ENCODE measurements around the gene NEGR1. TPM values are rescaled to one million over a fixed set of nuclear protein-coding genes. Genes with fewer than 3 reads are reported as not detected.
A peak's percentile ranks its signal among the peaks of the same experiment; 100 is the strongest.

The NEGR1 gene
- total RNA-seq, 1 donor from 2014 or later: 2.5 TPM

DNA sequence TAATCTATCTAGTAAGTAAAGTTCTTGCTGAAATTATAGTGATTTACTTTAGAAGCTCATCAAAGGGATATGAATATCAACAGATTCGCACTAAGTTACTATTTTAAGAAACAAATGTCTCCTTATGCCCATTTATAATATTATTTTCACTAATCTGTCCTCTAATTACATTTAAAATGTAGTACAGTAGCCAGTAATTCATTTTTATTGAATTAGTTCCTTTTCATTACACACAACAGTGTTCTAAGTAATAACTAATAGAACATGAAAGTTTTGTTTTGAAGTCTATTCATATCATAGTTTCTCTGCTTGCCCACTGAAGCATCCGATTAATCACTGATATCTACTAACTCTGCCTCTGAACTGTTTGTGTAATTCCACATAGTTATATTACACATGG is 225.8 kb downstream of the NEGR1 start:
- no peak for DNase-seq (ENCODE audit: extremely low read depth, low read depth, low spot score)

DNA sequence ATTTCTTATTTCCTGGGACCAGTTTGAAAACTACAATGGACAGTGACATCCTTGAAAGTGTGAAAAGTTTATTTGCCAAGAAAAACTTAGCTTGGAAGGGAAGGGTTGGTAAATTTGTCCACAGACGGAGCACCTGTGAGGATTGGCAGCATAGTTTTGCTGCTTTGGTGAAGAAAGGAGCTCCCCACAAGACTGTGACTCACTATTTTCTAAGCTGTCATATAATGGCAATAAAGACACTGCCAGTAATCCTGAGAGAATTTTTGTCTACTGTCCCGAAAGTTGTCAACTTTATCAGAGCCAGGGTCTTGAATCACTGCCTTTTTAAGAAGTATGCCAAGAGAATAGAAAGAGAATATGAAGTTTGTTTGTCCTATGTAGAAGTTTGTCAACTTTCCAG is 230.8 kb downstream of the NEGR1 start:
- DNase-seq (ENCODE audit: extremely low read depth, low read depth, low spot score): no peak

- DNase-seq (ENCODE audit: extremely low read depth, low read depth, low spot score): no peak
Observed at GRCh38 chr1:72050551-72050950, 231.8 kb downstream of the NEGR1 start.

- peak; percentile 20 for DNase-seq (ENCODE audit: extremely low read depth, low read depth, low spot score)
Observed at GRCh38 chr1:72037745-72038343, 244.5 kb downstream of the NEGR1 start.

DNA sequence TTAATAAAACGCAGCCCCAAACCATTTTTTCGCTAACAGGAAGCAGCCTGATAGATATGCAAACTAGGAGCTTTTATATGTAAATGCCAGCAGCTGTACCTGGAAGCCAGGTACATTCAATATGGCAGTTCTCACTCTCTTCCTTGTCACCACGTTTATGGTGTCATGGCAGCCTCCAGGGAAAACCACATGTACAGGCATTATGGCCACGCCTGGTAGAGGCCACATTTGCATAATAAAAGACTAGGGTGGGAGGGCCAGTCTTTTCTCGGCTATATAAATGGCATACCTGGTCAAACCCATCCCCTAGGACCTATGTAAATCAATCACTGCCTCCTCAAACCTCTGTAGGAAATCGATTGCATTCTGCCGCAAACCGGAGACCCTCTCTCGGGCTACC is 247.5 kb downstream of the NEGR1 start:
- DNase-seq (ENCODE audit: extremely low read depth, low read depth, low spot score): no peak

- no peak for DNase-seq (ENCODE audit: extremely low read depth, low read depth, low spot score)
Observed at GRCh38 chr1:72023063-72023930, 259.0 kb downstream of the NEGR1 start.

GRCh38 chr1:72018562-72018961 is 263.8 kb downstream of the NEGR1 start:
- DNase-seq (ENCODE audit: extremely low read depth, low read depth, low spot score): no peak

GRCh38 chr1:72015006-72015405 is 267.3 kb downstream of the NEGR1 start:
- DNase-seq (ENCODE audit: extremely low read depth, low read depth, low spot score): no peak

- no peak for DNase-seq (ENCODE audit: extremely low read depth, low read depth, low spot score)
Observed at GRCh38 chr1:72013161-72013560, 269.2 kb downstream of the NEGR1 start.

DNA sequence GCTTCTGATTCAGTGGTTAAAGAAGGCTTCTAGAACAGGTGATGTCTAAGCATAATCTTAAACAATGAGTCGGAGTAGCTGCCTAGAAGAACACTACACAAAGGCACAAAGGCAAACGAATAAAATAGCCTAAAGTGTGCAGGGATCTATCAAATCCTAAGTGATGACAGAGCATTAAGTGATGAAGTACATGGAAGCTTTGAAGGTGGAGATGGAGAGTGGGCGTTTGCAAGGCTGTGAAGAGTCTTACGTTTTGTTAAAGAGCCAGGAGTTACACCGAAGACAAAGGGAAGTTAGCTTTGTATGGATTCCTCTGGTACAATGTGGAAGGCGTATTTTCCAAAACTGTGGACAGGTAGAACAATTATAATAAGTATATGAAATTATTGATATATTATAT is 270.6 kb downstream of the NEGR1 start:
- no peak for DNase-seq (ENCODE audit: extremely low read depth, low read depth, low spot score)

- DNase-seq (ENCODE audit: extremely low read depth, low read depth, low spot score): no peak
Observed at GRCh38 chr1:72010094-72010431, 272.3 kb downstream of the NEGR1 start.

DNA sequence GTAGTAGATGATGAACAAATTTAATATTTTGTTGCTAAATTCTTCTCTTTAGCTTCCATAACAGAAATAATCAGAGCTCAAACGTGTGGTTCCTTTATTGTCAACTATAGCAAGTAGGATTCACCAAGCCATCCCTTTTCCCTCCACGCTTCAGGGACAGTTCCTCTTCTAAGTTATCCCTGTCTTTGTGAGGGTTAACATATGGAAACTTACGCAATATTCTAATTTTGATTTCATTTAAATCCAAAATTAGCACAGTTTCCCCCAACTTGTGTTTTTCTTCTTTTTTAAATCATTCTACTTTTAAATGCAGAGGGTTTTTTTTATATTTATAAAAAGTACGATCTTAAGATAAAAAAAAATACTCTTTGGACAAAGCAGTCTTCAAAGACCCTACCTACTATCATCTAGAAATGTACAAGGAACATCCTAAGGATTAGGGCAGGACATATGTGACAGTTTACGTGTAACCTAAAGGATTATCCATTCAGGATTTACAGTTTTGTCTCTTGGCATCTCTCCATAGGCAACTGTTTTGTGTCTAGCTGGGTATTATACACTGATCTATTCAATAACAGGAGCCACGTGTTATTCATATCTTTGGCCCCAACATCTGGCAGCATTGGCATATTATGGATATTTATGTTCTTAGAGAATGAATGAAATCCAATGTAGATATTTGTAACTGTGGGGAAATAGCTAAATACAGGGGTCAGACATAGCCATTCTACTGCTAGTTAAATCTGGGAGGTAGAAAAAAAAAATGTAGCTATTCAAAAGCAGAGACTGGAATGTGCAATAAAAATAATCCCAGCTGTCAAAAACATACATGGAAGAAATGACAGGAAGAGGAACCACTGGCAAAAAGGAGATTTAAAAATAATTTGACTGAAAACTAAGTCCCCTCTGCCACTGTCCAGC is 272.9 kb downstream of the NEGR1 start:
- no peak for DNase-seq (ENCODE audit: extremely low read depth, low read depth, low spot score)

DNA sequence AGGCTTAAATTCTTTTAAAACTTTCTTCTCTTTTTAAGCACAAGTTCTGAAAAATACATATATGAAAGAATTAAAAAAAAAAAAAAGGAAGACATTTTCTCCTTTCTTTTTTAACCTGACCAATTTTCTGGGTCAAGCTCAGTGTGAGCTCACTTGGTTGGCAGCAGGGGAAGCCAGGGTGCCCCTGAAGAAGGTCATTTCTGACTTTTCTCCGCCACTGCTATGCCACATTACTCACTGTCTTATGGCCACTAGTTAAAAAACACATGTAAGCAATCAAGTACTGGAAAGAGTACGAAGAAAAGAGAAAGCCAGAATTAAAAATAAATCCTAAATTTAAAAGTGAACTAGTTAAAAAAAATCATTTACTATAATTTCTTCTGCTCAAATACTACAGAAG is 275.0 kb downstream of the NEGR1 start:
- DNase-seq (ENCODE audit: extremely low read depth, low read depth, low spot score): no peak

DNA sequence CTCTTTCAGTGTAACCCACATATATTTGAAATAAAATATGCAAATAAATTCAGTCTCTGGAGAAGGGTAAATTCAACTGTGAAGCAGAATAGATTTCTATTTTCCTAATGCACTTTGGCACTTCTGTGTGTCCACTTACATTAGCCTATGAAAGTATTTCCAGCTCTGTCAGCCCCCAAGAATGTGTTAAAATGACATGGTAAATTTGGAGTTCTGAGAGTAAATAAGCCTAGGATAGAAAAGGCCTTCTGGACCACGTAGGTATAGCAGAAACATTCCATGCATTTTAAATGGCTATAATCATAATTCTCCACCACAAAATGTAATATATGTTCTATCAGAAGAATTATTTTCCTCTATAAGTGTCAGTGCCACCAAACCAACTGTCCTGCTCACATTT is 276.2 kb downstream of the NEGR1 start:
- no peak for DNase-seq (ENCODE audit: extremely low read depth, low read depth, low spot score)

DNA sequence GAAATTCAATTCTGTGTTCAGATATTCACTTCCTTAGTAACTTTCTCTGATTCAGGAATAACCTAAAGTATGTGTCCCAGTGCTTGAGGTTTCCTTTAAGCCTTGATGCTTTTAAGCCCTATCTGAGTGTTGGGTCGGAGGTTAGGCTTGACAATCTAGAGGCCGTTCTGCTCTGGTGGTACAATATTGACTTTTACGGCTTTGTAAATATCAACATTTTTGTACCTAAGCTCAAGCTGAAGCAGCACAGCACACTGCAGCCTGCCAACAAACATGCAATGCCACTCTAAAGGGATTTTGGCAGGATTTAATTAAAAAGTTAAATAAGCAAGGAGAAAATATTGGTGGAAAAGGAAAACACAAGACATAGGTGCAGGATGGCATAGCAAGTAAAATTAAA is 279.2 kb downstream of the NEGR1 start:
- no peak for DNase-seq (ENCODE audit: extremely low read depth, low read depth, low spot score)

GRCh38 chr1:72000809-72001208 is 281.5 kb downstream of the NEGR1 start:
- DNase-seq (ENCODE audit: extremely low read depth, low read depth, low spot score): no peak

- DNase-seq (ENCODE audit: extremely low read depth, low read depth, low spot score): no peak
Observed at GRCh38 chr1:71994646-71995045, 287.7 kb downstream of the NEGR1 start.

GRCh38 chr1:71987181-71987580 is 295.2 kb downstream of the NEGR1 start:
- no peak for DNase-seq (ENCODE audit: extremely low read depth, low read depth, low spot score)

GRCh38 chr1:71986160-71986559 is 296.2 kb downstream of the NEGR1 start:
- no peak for DNase-seq (ENCODE audit: extremely low read depth, low read depth, low spot score)

- DNase-seq (ENCODE audit: extremely low read depth, low read depth, low spot score): no peak
Observed at GRCh38 chr1:71980556-71980955, 301.8 kb downstream of the NEGR1 start.

DNA sequence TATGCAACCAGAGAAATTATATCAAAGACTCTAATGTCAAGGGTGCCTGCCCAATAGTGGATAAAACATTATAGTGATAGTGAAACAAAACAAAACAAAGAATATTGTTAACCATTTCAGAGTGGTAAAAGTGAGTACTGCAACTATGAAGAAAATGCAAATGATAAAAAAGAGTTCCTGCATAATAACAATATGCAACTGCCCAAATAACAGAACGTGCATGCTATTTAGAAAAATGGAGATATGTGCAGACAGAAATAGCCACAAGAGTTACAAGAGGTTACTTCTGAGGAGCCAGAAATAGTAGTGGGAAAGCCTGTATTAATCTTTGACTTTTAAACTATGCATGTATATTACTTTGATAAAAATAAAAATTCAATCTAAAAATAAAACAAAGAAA is 302.5 kb downstream of the NEGR1 start:
- no peak for DNase-seq (ENCODE audit: extremely low read depth, low read depth, low spot score)
